Measurements from ENCODE around the gene MME. TPM values are rescaled to one million over a fixed set of nuclear protein-coding genes. Genes with fewer than 3 reads are reported as not detected.

MME gene
- total and polyA plus RNA-seq, 2 of the 4 experiments (the other 2 are of a cell fraction): 11.7 to 22.8 TPM

DNA sequence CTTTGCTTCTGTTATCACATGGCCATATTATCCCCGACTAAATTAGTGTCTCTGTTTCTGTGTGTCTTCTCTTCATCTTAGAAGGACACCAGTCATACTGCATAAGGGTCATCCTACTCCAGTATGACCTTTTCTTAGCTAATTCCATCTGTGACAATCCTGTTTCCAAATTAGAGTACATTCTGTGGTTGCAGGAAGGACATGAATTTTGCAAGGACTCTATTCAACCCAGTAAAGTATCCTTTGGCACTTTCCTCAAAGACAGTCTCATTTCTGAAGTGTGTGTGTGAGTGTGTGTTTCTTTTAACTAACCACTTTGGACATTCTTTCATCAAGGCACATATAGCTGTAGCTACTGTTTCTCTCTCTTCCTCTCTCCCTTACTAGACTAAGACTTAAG, 15.2 kb upstream of the MME start:
- Histone ChIP-seq H3K9me3 (ENCODE audit: control insufficient read depth, insufficient read depth, low read length) (no peaks in the 10 kb centered on the region), H3K27me3 (ENCODE audit: control insufficient read depth, insufficient read depth, low read length) (no peaks in the 10 kb centered on the region), H3K4ac (ENCODE audit: low read depth, low read length) (no peak overlapping the region), H4K8ac (ENCODE audit: low read depth in 2 of 2, low read length in 2 of 2) (no peak overlapping the region), H2BK5ac (ENCODE audit: low read depth, low read length, poor library complexity, severe bottlenecking) (peak overlapping the region; percentile 64), H3K56ac (ENCODE audit: extremely low read depth, insufficient read depth, low read length) (no peak overlapping the region), H4K91ac (ENCODE audit: insufficient read depth, low read depth, low read length) (no peak overlapping the region), H3K9ac (ENCODE audit: low read depth, low read length) (no peak overlapping the region), H2AFZ (replicated peaks; ENCODE audit: low read length, poor library complexity) (no peak overlapping the region), H4K20me1 (ENCODE audit: insufficient read depth, low read length) (no peaks in the 10 kb centered on the region), H2BK20ac (ENCODE audit: low read depth, low read length) (peak overlapping the region; percentile 54; the same call in 1 of the 2 replicates), H2AK9ac (replicated peaks; ENCODE audit: low read depth, low read length, poor library complexity) (no peak overlapping the region), H3K36me3 (ENCODE audit: control insufficient read depth, insufficient read depth, low read length) (no peaks in the 10 kb centered on the region), H3K14ac (replicated peaks; ENCODE audit: low read depth, low read length) (peak overlapping the region; percentile 51; the same call in 1 of the 2 replicates), H3K23ac (ENCODE audit: low read depth, low read length) (no peak overlapping the region), H3K4me1 (ENCODE audit: control insufficient read depth, insufficient read depth, low read length) (peaks cover 10% of the 10 kb centered on the region), H4K5ac (ENCODE audit: low read depth, low read length) (peak overlapping the region; percentile 54; the same call in 1 of the 2 replicates), H3K27ac (ENCODE audit: insufficient read depth, low read length) (no peak overlapping the region), H2BK120ac (ENCODE audit: low read depth, low read length) (peak overlapping the region; percentile 53), H2BK15ac (ENCODE audit: low read depth, low read length) (peak overlapping the region; percentile 42; the same call in 1 of the 3 replicates), H2AK5ac (ENCODE audit: low read depth, low read length) (0 out of 2 replicates have a peak overlapping the region, but pooled peaks have one; percentile 20), H3K79me1 (ENCODE audit: low read depth in 1 of 2, low read length in 2 of 2) (no peaks in the 10 kb centered on the region), H3K9me1 (ENCODE audit: insufficient read depth, low read length) (peaks cover 3% of the 10 kb centered on the region), H3K4me2 (ENCODE audit: low read depth, low read length) (no peak overlapping the region; the same call in 1 of the 2 replicates), H3K4me3 (ENCODE audit: insufficient read depth, low read depth, low read length) (no peak overlapping the region), H3K18ac (ENCODE audit: low read depth, low read length) (peak overlapping the region; percentile 33; the same call in 1 of the 2 replicates)
- DNase-seq (no peak), ATAC-seq (ENCODE audit: low read depth) (peak; percentile 15; the same call in 1 of the 2 replicates)
- dilution Hi-C loops (cut with HindIII; ENCODE audit: low sequenced_read_pairs, unreplicated experiment) (no loop called here), in situ Hi-C loops (cut with MboI; ENCODE audit: low sequenced_read_pairs) (no loop called here), intact Hi-C loops (cut with micrococcal nuclease) (no loop called here)
- POLR2A ChIA-PET (ENCODE audit: unreplicated experiment): no interaction called here
- CTCF ChIA-PET: interaction anchor here (1.0 kb wide), 1 partner anchor 36 kb away, joined by 3 read pairs; no protein-coding TSS in a partner anchor
- BruUV-seq (replicated peaks): no TSS peak
- no CpG with 5 or more reads among the region's 1 CpG for WGBS, 2 experiments (ENCODE audit: extremely low coverage in 2 of 2, insufficient read length in 1 of 2)
- TF ChIP-seq FOS (IDR thresholded peaks at IDR 0.05; ENCODE audit: low read depth, low read length): no peak
- TF ChIP-seq MAFK (IDR thresholded peaks at IDR 0.05; ENCODE audit: low read depth, low read length): no peak
